Frontal cortex (tissue), 4 donors: ENCODE data around the gene RNF26. TPM values are rescaled to one million over a fixed set of nuclear protein-coding genes. Genes with fewer than 3 reads are reported as not detected.
A peak's percentile ranks its signal among the peaks of the same experiment; 100 is the strongest.

Experiments used
- DNase-seq, 2 donors: peaks; one replicate each; pipeline ENCODE4 v3.0.0; 2012; ENCODE audit warnings: low spot score in 2 of 2
- FAIRE-seq: peaks from 2 replicates; lab custom pipeline; 2012; peaks lifted over from hg19 to GRCh38; lab: Jason Lieb, UNC
- total RNA-seq: library from RNA; depleted of rRNA; stranded (reverse); fragments of >200 nt; gene quantifications from one replicate; pipeline ENCODE4 v1.2.3, GENCODE V29; 2014
- donor health status: control.
- donor health status: control.
- donor health status: control.

The RNF26 gene
- total RNA-seq, result 2.9 TPM

DNA sequence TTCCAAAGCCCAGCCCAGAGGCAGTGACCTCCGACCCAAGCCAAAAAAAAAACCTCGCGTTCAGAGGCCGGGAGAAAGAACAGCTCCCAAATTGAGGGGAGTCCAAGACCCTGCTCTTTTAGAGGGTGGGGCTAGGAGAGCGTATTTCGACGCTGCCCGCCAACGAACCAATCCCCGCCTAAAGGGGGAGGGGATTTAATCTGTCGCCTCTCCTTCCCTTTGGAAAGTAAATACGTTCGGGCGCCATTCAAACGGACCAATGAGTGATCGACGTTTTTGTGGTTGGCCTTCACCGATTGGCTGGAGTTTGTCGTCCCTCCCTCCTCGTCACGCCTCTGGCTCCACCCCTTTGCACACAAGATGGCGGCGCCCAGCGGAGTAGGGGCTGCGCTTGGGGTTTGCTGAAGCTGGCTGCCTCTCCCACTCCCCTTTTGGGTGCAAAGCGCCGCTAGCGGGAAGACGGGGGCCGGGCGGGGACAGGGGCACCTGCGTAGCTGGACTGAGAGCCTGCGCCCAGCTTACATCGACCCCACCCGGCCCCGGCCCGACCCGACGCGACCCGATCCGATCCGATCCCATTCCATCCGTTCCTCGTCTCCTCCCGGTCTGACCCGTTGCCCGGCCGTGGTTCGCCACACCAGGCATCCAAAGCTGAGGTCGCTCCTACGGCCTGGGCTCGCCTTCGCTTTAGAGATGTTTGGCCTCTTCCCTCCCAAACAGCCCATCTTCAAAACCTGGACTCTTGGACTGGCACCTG, at the start of gene RNF26:
TSS of gene RNF26 (plus strand) at position 354 of the 757 bp plus-strand sequence. CDS start 596 bp downstream, outside the sequence.
- DNase-seq (peak; percentile 97 to 99), FAIRE-seq (peak; percentile 99)

DNA sequence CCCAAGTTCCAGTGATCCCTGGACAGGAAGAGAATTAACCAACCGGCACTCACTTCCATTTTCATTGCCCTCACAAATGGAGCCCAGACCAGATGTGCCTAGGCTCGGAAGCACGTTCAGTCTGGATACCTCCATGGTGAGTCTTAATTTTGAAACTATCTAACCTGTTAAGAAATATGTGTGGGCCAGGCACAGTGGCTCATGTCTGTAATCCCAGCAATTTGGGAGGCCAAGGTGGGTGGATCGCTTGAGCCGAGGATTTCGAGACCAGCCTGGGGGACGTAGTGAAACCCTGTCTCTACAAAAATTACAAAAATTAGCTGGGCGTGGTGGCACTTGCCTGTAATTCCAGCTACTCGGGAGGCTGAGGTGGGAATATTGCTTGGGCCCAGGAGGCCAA, 48.9 kb upstream of the RNF26 start:
- FAIRE-seq, result no peak
- DNase-seq, result no peak

GRCh38 chr11:119288219-119288618, 46.1 kb upstream of the RNF26 start:
- FAIRE-seq (no peak), DNase-seq (no peak)

DNA sequence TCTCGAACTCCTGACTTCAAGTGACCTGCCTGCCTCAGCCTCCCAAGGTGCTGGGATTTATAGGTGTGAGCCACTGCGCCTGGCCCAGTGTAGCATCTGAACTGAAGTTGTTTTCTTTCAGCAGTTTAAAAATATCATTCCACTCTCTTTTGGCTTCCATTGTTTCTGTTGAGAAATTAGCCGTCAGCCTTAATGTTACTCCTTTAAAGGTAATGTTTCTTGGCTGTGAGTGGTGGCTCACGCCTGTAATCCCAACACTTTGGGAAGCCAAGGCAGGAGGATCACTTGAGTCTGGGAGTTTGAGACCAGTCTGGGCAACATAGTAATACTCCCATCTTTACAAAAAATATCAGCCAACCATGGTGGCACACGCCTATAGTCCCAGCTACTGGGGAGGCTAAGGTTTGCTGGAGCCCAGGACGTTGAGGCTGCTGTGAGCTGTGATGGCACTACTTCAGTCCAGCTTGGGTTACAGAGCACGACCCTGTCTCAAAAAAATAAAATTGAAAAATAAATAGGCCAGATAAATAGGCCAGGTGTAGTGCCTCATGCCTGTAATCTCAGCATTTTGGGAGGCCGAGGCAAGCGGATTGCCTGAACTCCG, 43.3 kb upstream of the RNF26 start:
- FAIRE-seq (no peak), DNase-seq (no peak)

- no peak for DNase-seq
- no peak for FAIRE-seq
Measured at GRCh38 chr11:119293461-119293860, 40.9 kb upstream of the RNF26 start.

DNA sequence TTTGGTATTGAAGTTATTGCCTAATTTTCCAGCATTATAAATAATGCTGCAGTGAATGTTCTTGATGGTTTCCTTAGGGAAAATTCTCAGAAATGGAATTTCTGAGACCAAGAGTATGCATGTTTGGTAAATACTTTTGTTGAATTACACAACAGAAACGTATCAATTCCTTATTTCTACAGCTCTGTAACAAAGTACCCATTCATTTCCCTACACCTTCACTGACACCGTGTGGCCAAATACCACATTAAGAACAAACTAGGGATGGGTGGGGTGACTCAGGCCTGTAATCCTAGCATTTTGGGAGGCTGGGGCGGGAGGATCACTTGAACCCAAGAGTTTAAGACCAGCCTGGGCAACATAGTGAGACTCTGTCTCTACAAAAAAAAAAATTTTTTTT, 39.1 kb upstream of the RNF26 start:
- no peak for FAIRE-seq
- no peak for DNase-seq

GRCh38 chr11:119297938-119298337, 36.4 kb upstream of the RNF26 start:
- DNase-seq (no peak), FAIRE-seq (no peak)

- FAIRE-seq (no peak), DNase-seq (no peak)
Measured at GRCh38 chr11:119298726-119299125, 35.6 kb upstream of the RNF26 start.

DNA sequence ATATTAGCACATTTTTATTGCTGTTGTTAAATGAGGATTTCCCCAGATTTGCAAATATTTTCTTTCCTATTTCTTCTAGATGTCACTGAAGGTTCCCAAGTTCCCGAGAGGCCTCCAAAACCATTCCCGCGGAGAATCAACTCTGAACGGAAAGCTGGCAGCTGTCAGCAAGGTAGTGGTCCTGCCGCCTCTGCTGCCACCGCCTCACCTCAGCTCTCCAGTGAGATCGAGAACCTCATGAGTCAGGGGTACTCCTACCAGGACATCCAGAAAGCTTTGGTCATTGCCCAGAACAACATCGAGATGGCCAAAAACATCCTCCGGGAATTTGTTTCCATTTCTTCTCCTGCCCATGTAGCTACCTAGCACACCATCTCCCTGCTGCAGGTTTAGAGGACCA, 34.9 kb upstream of the RNF26 start:
- no peak for DNase-seq
- no peak for FAIRE-seq

DNA sequence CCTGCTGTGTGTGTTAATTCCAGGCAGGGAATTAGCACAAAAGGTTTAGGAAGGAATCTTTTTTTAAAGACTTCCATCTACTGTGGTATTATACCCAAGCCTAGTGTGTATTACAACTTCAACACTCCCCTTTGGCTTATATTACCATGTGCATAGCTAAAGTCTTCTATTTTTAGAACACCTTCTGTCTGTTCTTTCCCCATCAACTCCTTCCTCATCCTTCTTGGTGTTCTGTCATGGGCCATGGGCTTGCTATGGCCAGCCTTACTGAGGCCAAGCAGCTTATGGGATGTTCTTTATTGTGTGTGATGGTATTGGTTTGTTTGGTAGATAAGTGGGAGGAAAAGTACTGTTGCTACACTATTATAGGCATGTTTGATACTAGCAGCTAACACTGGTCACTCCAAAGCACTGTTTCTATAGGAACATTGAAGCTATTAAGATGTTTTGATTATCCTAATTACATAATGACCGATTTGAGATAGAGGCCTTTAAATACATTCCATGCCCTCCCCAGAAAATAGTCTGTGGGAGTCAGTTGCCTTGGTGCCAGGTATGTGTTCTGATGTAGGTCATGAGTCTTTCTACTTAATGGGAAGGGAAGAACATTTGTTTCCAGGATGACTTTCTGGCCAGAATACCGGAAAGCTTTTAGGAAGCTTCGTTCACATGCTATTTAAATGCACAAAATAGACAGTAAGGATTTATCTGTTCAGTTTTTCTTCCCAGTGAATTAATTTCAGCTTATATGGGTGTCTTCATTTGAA, 33.9 kb upstream of the RNF26 start:
- no peak for DNase-seq

GRCh38 chr11:119303227-119303718, 31.1 kb upstream of the RNF26 start:
- no peak for FAIRE-seq

More for the DNA sequence above, 33.9 kb upstream of the RNF26 start:
- FAIRE-seq, result no peak

DNA sequence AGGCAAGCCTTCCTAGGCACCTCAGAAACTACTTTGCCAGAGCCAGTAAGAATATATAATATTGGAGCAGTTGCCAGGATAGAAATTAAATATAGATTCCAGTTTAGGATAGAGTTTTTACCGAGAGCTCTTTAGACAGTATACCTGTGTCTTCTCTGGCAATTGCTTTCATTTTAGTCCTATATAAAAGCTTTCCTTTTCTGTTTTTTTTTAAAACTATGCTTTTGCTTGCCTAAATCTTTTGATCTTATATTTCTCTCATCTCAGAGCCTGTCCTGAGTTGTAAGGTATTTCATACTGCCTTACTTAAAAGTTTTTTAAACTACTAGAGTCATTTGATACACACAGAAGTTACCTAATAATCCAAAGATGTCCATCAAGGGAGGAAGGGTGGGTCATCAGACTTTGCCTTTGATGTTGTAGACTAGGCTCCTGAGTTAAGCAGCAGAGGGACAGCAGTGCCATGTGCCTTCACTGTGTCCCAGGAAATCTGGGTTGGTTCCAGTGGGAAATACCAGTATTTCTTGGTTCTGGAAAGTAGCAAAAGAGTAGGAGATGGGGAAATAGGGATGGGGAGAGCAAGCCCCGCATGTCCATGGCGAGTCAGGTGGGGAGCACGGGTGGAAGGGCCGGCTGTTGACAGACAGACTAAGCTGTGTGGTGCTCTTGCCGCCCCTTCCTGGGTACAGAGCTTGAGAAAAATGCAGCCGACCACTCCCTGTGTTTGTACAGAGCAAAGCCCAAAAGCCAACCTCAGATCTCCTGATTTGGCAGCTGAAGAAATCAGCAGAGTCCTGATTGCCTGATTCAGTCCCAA, 28.6 kb upstream of the RNF26 start:
- FAIRE-seq, result no peak
- DNase-seq, result no peak

More at GRCh38 chr11:119303227-119303718, 31.1 kb upstream of the RNF26 start:
- no peak for DNase-seq

- FAIRE-seq, result no peak
Measured at GRCh38 chr11:119306373-119306890, 27.9 kb upstream of the RNF26 start.

GRCh38 chr11:119307219-119307618, 27.1 kb upstream of the RNF26 start:
- DNase-seq (no peak), FAIRE-seq (no peak)

More at GRCh38 chr11:119306373-119306890, 27.9 kb upstream of the RNF26 start:
- no peak for DNase-seq

DNA sequence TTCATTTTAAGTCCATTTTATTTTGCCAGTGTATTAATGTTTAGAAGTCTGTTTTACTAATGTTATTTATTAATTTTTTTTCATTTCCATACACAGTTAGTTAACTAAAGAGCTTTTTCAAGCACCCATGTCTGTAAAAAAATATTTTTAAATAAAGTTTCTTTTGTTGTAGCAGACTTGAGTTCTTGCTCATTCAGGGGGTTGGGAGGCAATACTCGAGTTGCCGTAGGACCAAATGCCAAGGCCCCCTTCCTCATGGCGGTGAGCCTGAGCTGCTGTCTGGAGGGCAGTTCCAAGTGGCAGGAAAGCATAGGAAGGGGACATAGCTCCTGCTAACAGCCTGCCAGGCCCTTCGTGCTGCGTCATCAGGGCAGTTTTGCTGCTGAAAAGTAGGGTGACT, 26.4 kb upstream of the RNF26 start:
- DNase-seq (no peak), FAIRE-seq (no peak)

- FAIRE-seq, result no peak
- no peak for DNase-seq
Measured at GRCh38 chr11:119309411-119309810, 24.9 kb upstream of the RNF26 start.

DNA sequence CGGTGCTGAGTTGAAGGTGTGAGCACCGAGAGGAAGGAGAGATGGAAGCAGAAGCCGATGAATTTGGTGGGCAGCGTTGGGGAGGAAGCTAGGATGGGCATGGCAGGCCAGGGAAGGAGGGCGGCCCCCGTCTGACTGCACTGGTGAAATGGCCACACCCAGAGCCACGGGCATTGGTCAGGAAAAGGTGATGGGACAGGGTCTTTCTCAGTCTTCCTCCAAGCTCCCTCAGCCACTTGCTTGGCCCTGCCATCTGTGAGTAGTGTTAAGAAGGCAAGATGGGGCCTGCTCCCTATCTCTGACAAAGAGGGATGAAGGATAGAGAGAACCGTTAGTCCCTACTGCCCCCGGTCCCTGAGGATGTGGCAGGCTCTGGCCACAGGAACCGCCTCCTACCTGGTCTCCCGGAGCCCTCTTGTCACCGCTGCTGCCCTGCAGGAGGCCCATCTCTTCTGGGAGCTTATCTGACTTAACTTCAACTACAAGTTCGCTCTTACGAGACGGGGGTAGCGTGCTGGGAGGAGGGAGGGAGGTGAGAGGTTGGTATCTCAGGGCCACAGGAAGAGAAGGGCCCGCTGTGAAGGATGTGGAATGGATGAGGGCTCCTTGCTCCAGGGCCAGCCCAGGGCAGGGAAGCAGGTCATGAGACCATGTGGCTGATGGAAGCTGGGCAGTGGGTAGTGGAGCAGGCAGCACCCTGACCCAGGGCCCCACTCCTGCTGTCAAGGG, 24.2 kb upstream of the RNF26 start:
- FAIRE-seq, result no peak
- no peak for DNase-seq

GRCh38 chr11:119310682-119311052, 23.7 kb upstream of the RNF26 start:
- FAIRE-seq (no peak), DNase-seq (no peak)

- FAIRE-seq (no peak), DNase-seq (no peak)
Measured at GRCh38 chr11:119314726-119315125, 19.6 kb upstream of the RNF26 start.
